Measurements from ENCODE around the gene LRRC27.
A peak's percentile ranks its signal among the peaks of the same experiment; 100 is the strongest.

LRRC27 gene

GRCh38 chr10:132417257-132417910 is 85.4 kb downstream of the LRRC27 start:
- no peak for DNase-seq

- DNase-seq = no peak
These were observed 86.0 kb downstream of the LRRC27 start for GRCh38 chr10:132417957-132418441.

- peak; percentile 60 for DNase-seq
These were observed 86.8 kb downstream of the LRRC27 start for GRCh38 chr10:132418527-132419416.

- DNase-seq = no peak
These were observed 87.8 kb downstream of the LRRC27 start for GRCh38 chr10:132419538-132420468.

DNA sequence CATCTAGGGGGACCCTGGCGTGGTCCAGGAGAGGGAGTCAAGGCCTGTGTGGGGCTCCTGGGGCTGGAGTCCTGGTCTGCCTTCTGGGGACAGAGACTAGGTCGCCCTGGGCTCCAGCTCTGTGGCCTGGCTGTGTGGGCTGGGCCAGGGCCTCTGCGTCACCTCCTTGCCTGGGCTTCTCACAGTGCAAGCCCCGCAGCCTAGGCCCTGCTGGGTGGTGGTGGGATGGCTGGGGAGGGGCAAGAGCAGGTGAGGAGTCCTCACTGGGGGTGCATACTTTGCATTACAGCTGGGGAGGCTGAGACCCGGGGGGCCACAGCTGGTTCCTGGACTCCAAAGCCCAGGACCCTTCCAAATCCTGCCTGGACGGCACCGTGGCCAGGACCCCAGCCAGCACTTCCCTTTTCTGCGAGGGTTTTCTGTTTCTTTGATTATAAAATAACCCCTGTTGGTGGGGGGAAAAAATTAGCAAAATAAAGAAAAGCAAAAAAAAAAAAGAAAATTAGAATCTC is 88.5 kb downstream of the LRRC27 start:
- no peak for DNase-seq

GRCh38 chr10:132420981-132421846 is 89.2 kb downstream of the LRRC27 start:
- peak; percentile 26 for DNase-seq

GRCh38 chr10:132421847-132422751 is 90.1 kb downstream of the LRRC27 start:
- DNase-seq = no peak

GRCh38 chr10:132422903-132423825 is 91.2 kb downstream of the LRRC27 start:
- no peak for DNase-seq

GRCh38 chr10:132423966-132424861 is 92.2 kb downstream of the LRRC27 start:
- DNase-seq = no peak

DNA sequence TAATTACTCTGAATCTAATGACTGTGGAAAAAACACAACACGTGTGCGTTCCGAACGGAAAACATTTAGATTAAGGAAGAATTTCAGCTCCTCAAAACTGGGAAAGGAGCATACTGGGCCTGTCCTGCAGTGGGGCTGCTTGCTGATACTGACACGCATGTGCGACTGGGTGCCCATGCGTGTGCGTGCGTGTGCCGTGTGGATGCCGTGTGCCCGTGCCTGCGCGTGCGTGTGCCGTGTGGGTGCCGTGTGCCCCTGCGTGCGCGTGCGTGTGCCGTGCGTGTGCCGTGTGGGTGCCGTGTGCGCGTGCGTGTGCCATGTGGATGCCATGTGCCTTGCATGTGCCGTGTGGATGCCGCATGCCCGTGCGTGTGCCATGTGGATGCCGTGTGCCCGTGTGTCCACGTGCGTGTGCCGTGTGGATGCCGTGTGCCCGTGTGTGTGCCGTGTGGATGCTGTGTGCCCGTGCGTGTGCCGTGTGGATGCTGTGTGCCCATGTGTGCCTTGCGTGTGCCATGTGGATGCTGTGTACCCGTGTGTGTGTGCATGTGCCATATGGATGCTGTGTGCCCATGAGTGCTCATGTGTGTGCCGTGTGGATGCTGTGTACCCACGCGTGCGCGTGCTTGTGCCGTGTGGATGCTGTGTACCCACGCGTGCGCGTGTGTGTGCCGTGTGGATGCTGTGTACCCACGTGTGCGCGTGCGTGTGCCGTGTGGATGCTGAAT is 93.2 kb downstream of the LRRC27 start:
- DNase-seq = no peak

DNA sequence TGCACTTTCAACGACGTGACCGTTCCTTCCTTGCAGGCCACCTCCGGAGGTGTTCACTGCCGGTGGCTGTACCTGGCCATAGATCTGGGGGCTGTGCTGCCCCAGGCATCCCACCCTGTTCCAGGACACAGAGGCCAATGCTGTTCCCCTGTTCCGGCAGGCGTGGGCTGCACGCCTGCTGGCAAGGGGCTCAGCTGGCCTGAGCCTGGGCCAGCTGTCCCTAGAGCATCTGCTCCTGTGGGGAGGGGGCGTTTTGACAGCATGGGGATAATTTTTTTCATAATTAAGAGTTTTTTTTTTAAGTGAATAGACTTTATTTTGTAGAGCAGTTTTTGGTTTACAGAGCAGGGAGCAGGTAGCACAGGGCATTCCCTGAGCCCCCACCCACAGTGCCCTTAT is 93.8 kb downstream of the LRRC27 start:
- DNase-seq = no peak

DNA sequence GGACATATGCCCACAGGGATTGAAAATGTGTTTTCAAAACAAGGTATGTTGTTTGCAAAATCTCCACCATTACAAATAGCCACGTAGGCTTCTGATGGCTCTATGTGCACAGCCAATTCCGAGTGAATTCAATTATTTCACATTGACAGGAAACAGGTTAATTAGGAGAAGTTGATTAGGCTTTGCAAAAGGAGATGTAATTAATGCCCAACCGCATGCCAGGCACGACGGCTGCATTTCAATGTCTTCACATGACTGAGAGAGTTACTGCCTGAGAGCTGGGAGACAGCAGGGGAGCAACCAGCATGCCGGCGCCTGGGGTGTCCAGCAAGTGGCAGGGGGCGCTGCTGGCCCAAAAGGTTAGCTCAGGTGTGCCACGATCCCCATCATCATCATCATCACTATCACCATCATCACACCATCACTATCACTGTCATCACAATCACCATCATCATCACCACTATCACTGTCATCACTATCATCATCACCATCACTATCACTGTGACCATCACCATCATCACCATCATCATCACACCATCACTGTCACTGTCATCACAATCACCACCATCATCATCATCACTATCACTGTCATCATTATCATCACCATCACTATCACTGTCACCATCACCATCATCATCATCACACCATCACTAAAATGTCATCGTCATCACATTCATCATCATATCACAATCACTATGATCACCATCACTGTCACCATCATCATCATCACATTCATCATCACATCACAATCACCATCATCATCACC is 95.2 kb downstream of the LRRC27 start:
- DNase-seq = no peak

GRCh38 chr10:132427939-132428367 is 96.0 kb downstream of the LRRC27 start:
- DNase-seq = no peak

GRCh38 chr10:132428486-132428995 is 96.5 kb downstream of the LRRC27 start:
- DNase-seq = no peak
